ENCODE data around the gene ACTL8. TPM values are rescaled to one million over a fixed set of nuclear protein-coding genes. Genes with fewer than 3 reads are reported as not detected.

The ACTL8 gene
- total RNA-seq, 1 donor from 2014 or later = not detected

DNA sequence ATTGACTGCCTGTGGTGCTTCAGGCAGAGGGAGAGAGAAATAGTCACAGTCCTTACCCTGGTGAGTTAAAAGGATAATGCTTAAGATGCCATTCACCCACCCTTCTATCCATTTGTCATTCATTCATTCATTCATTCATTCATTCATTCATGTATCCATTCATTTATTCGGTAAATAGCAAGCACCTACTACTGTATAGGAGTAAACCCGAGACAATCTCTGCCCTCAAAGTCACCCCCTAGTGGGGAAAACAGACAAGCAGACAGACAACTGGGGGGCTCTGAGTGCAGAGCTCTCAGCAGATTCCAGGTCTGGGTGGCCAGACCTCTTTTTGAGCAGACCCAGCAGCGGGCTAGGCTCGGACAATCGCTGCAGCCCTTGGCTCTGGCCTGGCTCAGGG is 14.1 kb upstream of the ACTL8 start:
- no peaks in the 10 kb centered on the region for H3K36me3 Mint-ChIP-seq (ENCODE audit: insufficient read depth)
- TF ChIP-seq, protein P1, sequence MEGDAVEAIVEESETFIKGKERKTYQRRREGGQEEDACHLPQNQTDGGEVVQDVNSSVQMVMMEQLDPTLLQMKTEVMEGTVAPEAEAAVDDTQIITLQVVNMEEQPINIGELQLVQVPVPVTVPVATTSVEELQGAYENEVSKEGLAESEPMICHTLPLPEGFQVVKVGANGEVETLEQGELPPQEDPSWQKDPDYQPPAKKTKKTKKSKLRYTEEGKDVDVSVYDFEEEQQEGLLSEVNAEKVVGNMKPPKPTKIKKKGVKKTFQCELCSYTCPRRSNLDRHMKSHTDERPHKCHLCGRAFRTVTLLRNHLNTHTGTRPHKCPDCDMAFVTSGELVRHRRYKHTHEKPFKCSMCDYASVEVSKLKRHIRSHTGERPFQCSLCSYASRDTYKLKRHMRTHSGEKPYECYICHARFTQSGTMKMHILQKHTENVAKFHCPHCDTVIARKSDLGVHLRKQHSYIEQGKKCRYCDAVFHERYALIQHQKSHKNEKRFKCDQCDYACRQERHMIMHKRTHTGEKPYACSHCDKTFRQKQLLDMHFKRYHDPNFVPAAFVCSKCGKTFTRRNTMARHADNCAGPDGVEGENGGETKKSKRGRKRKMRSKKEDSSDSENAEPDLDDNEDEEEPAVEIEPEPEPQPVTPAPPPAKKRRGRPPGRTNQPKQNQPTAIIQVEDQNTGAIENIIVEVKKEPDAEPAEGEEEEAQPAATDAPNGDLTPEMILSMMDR (IDR thresholded peaks at IDR 0.05; ENCODE audit: unreplicated experiment) = no peak
- H3K9me3 Mint-ChIP-seq (ENCODE audit: low read depth) = no peaks in the 10 kb centered on the region
- H3K4me1 Mint-ChIP-seq (ENCODE audit: low read depth) = no peaks in the 10 kb centered on the region
- H3K27ac Mint-ChIP-seq = no peak overlapping the region
- DNase-seq (ENCODE audit: low spot score, unreplicated experiment) = no peak
- H3K27me3 Mint-ChIP-seq = peaks cover 24% of the 10 kb centered on the region
- no peak overlapping the region for H3K4me3 Mint-ChIP-seq (ENCODE audit: low read depth)

DNA sequence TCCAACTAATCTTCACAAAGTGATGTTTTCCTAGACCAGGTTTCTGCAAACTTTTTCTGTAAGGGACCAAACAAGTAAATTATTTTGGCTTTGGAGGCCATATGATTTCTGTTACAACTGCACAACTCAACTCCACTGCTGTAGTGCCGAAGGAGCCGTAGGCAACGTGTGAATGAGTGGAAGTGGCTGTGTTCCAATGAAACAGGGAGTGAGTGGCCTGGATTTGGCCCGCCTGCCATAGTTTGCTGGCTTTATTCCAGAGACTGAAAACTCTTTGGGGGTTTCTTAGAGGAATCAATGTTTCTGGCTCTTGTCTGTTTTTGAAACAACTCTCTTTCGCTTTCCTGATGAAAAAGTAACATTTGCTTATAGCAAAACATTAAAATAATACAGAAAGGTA is 12.6 kb upstream of the ACTL8 start:
- Mint-ChIP-seq H3K27ac (no peak overlapping the region), H3K9me3 (ENCODE audit: low read depth) (no peaks in the 10 kb centered on the region), H3K4me3 (ENCODE audit: low read depth) (no peak overlapping the region), H3K36me3 (ENCODE audit: insufficient read depth) (no peaks in the 10 kb centered on the region), H3K4me1 (ENCODE audit: low read depth) (no peaks in the 10 kb centered on the region), H3K27me3 (peaks cover 24% of the 10 kb centered on the region)
- no peak for DNase-seq (ENCODE audit: low spot score, unreplicated experiment)
- TF ChIP-seq, protein P1 (IDR thresholded peaks at IDR 0.05; ENCODE audit: unreplicated experiment) = no peak

DNA sequence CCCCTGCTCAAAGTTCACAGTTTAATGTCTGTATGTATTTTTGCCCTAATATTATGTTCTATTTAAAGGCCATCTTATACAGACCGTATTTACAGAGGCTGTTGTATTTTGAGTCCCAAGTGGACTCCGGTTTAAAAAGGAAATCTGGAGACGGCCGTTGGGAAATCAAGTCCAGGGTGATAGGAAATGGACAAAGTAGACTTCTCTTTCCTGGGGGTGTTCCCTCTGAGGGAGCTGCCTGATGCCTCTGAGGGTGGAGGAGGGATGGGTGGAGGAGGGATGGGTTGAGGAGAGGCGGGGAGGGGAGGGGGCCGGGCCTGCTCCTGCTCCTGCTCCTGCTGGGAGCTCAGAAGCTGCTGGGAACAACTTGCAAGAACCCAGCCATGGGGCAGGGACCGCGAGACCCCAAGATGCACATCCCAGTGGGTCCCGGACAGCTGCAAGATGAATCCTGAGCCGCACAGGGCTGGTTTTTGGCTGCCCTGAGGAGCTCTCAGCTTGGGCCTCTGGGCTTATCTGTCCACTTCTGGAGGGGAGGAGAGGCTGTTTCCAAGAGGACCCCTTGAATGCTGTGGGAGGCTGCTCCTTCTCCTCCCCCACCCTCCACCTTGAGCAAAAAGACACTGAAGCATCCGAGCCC is 12.0 kb upstream of the ACTL8 start:
- Mint-ChIP-seq H3K4me1 (ENCODE audit: low read depth) (no peaks in the 10 kb centered on the region), H3K4me3 (ENCODE audit: low read depth) (no peak overlapping the region), H3K9me3 (ENCODE audit: low read depth) (no peaks in the 10 kb centered on the region), H3K27ac (no peak overlapping the region), H3K36me3 (ENCODE audit: insufficient read depth) (no peaks in the 10 kb centered on the region), H3K27me3 (peaks cover 24% of the 10 kb centered on the region)
- no peak for DNase-seq (ENCODE audit: low spot score, unreplicated experiment)
- TF ChIP-seq, protein P1 (IDR thresholded peaks at IDR 0.05; ENCODE audit: unreplicated experiment) = no peak

DNA sequence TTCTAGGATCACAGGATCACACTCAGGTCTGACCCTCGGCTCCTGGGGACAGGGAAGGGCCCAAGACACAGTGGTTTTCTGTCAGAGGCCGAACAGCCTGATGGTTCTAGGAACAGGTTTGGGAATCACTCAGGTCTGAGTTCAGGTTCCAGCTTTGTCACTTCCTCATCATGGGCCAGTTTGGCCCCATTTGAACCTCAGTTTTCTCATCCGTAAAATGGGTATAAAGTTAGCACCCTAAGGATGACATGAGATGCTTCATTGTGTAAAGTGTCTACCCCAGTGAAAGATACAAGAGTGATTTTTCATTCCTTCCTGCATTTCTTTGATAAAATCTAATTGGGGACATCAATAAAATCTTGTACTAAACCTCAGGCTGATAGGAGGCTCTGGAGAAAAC is 11.2 kb upstream of the ACTL8 start:
- no peaks in the 10 kb centered on the region for H3K9me3 Mint-ChIP-seq (ENCODE audit: low read depth)
- H3K4me1 Mint-ChIP-seq (ENCODE audit: low read depth) = no peaks in the 10 kb centered on the region
- no peak for DNase-seq (ENCODE audit: low spot score, unreplicated experiment)
- TF ChIP-seq, protein P1 (IDR thresholded peaks at IDR 0.05; ENCODE audit: unreplicated experiment) = no peak
- no peak overlapping the region for H3K27ac Mint-ChIP-seq
- peaks cover 25% of the 10 kb centered on the region for H3K27me3 Mint-ChIP-seq
- H3K4me3 Mint-ChIP-seq (ENCODE audit: low read depth) = no peak overlapping the region
- no peaks in the 10 kb centered on the region for H3K36me3 Mint-ChIP-seq (ENCODE audit: insufficient read depth)

DNA sequence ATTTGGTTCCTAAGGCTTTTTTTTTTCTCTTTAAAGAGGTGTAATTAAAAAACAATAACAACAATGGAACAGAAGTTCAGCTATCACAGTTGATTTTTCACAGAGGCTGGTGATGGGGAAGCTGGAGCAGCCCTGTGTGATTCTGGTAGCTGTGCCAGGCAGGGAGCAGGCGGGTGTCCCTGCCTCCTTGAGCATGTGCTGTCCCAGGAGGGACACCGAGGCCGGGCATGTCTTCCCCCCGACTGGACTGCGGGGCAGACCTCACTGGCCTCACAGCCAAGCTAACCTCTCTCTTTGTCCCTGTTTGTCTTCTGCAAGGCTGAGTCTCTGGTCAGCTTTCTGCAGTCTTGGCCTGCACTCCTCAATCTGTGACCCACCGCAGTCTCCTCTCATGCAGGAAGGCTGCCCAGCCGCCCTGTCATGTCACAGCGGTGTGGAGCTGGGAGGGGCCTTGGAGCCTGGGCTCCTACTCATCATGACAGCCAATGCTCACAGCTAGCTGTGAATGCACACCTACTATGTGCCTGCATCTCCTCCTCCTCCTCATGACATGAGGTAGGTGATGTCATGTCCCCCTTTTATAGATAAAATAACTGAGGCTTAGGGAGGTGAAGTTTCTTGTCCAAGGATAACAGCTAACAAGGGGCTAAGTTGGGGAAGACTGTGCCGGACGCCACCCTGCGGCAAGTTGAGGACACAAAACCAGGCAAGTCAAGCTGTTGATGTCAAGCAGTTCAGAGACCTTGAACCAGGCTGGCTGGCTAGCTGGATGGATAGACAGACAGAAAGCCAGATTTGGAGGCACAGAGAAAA is 10.3 kb upstream of the ACTL8 start:
- no peak for DNase-seq (ENCODE audit: low spot score, unreplicated experiment)
- Mint-ChIP-seq H3K4me3 (ENCODE audit: low read depth) (no peak overlapping the region), H3K27ac (no peak overlapping the region), H3K36me3 (ENCODE audit: insufficient read depth) (no peaks in the 10 kb centered on the region), H3K4me1 (ENCODE audit: low read depth) (no peaks in the 10 kb centered on the region), H3K27me3 (peaks cover 26% of the 10 kb centered on the region), H3K9me3 (ENCODE audit: low read depth) (no peaks in the 10 kb centered on the region)
- TF ChIP-seq, protein P1 (IDR thresholded peaks at IDR 0.05; ENCODE audit: unreplicated experiment) = no peak

All from progenitor cell of endocrine pancreas (in vitro differentiated cells).